Body of pancreas (tissue), 4 donors: ENCODE results near the gene TMPRSS5. TPM values are rescaled to one million over a fixed set of nuclear protein-coding genes. Genes with fewer than 3 reads are reported as not detected.

Source experiments
- ATAC-seq: fragments of 150-250 bp; one replicate; pipeline ENCODE4 v1.9.1; 2016
- DNase-seq, 4 donors: peaks; one replicate each; pipeline ENCODE4 v3.0.0-alpha.2; 2019
- H3K27ac ChIP-seq, 4 donors: fragments of 200-600 bp; sonication (generic); 1 replicate in 3 of 4; 2 replicates in 1 of 4; pipeline versions ENCODE4 v1.5.1 to v1.6.1; 2016 to 2019; ENCODE audit warnings: mild to moderate bottlenecking in 1 of 4, mixed read lengths in 1 of 4, moderate library complexity in 1 of 4
- H3K27me3 ChIP-seq, 2 donors: fragments of 200-600 bp; sonication (generic); one replicate each; pipeline ENCODE4 v1.6.0; 2016; ENCODE audit warnings: mild to moderate bottlenecking in 1 of 2
- H3K36me3 ChIP-seq, 2 donors: fragments of 200-600 bp; sonication (generic); replicated peaks in 1 of 2; 2 replicates each; pipeline ENCODE4 v1.5.1; 2016; ENCODE audit warnings: low read depth in 2 of 2; ENCODE audit not compliant: insufficient read depth in 1 of 2
- H3K4me1 ChIP-seq: fragments of 200-600 bp; sonication (generic); one replicate; pipeline ENCODE4 v1.6.0; 2016
- H3K4me3 ChIP-seq, 2 donors: fragments of 200-600 bp; sonication (generic); 1 replicate in 1 of 2; 2 replicates in 1 of 2; pipeline ENCODE4 v1.5.1; 2016 to 2019
- H3K9me3 ChIP-seq, 3 donors: fragments of 200-600 bp; sonication (generic); 1 replicate in 2 of 3; 2 replicates in 1 of 3; pipeline ENCODE4 v1.5.1; 2016
- POLR2A ChIP-seq, 3 donors: fragments of 450-650 bp; IDR thresholded peaks; one replicate each; pipeline ENCODE4 v1.6.1; 2016; ENCODE audit warnings: antibody characterized with exemption in 3 of 3, mild to moderate bottlenecking in 2 of 3
- WGBS, 2 donors: methylation state at CpG; one replicate each; pipeline ENCODE4 v1.1.5; 2017; 5-methylcytosine and 5-hydroxymethylcytosine counted together
- intact Hi-C: fragments of 100-400 bp; cut with DNase I; formaldehyde crosslinking; loops from one replicate; pipeline ENCODE4 v1.15.1; 2023
- total RNA-seq, 2 donors: library from RNA; depleted of rRNA; stranded (reverse); fragments of >200 nt; gene quantifications; one replicate each; pipeline ENCODE4 v1.1.0, GENCODE V29; 2016
- TF ChIP-seq, protein P1 (sequence below), 7 experiments: fragments of 450-650 bp in 4 of 7; fragments of 200-600 bp in 3 of 7; sonication (generic) in 3 of 7; IDR thresholded peaks; one replicate each; pipeline ENCODE4 v1.5.1; 2016 to 2019; ENCODE audit warnings: antibody characterized with exemption in 7 of 7

TMPRSS5 gene
- total RNA-seq, 2 donors from 2014 or later: 0.33 TPM; not detected in 1

- WGBS, 2 donors: 44 to 64% methylated on average over 1 to 2 of the region's 2 CpGs
- no peak for DNase-seq
- no peaks in the 10 kb centered on the region for H3K9me3 ChIP-seq
- H3K27ac ChIP-seq: no peak overlapping the region
- ATAC-seq: no peak
- no peaks in the 10 kb centered on the region for H3K36me3 ChIP-seq
- intact Hi-C loops: no loop called here
- H3K4me3 ChIP-seq: no peak overlapping the region
- H3K4me1 ChIP-seq: no peaks in the 10 kb centered on the region
- TF ChIP-seq POLR2A (IDR thresholded peaks at IDR 0.05): no peak
- TF ChIP-seq, protein P1, sequence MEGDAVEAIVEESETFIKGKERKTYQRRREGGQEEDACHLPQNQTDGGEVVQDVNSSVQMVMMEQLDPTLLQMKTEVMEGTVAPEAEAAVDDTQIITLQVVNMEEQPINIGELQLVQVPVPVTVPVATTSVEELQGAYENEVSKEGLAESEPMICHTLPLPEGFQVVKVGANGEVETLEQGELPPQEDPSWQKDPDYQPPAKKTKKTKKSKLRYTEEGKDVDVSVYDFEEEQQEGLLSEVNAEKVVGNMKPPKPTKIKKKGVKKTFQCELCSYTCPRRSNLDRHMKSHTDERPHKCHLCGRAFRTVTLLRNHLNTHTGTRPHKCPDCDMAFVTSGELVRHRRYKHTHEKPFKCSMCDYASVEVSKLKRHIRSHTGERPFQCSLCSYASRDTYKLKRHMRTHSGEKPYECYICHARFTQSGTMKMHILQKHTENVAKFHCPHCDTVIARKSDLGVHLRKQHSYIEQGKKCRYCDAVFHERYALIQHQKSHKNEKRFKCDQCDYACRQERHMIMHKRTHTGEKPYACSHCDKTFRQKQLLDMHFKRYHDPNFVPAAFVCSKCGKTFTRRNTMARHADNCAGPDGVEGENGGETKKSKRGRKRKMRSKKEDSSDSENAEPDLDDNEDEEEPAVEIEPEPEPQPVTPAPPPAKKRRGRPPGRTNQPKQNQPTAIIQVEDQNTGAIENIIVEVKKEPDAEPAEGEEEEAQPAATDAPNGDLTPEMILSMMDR (IDR thresholded peaks at IDR 0.05): no peak
- H3K27me3 ChIP-seq: no peaks in the 10 kb centered on the region
These were observed 20.3 kb downstream of the TMPRSS5 start for GRCh38 chr11:113685654-113686359.

GRCh38 chr11:113684496-113684895 lies 21.6 kb downstream of the TMPRSS5 start:
- ATAC-seq (no peak), DNase-seq (no peak)
- WGBS, 2 donors: 45 to 57% methylated on average over 5 of the region's 5 CpGs
- intact Hi-C loops: no loop called here
- H3K27me3 ChIP-seq: no peaks in the 10 kb centered on the region
- H3K9me3 ChIP-seq: no peaks in the 10 kb centered on the region
- TF ChIP-seq, protein P1 (IDR thresholded peaks at IDR 0.05): no peak
- no peak for TF ChIP-seq POLR2A (IDR thresholded peaks at IDR 0.05)
- H3K4me3 ChIP-seq: no peak overlapping the region
- H3K27ac ChIP-seq: no peak overlapping the region
- no peaks in the 10 kb centered on the region for H3K4me1 ChIP-seq
- no peaks in the 10 kb centered on the region for H3K36me3 ChIP-seq

DNA sequence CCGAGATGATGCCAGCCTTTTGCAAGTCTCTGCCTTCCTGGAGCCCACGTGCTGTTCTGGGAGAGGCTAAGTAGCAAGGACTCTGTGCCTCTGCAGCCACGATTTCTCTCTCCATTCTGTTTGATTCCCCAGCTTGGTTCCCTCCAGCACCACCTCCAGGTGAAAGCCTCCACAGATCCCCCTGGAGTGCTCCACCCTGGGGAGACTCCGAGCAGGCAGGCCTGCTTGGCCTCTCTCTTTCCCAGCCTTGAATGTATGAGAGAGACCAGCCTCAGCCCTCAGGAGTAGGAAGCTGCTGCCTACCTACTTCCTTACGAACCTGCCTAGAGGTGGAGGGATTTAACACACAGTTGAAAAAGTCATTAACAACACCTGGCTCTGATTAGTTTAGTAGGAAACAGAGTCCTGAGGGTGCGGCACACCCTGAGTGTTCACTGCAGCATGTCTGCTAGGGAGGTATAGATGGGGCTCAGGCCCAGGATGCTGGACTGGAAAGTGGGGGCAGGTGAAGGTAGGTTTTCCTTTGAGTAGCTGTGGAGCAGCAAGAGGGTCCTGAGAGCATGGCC lies 22.5 kb downstream of the TMPRSS5 start:
- 67 to 76% methylated on average over 6 of the region's 6 CpGs for WGBS, 2 donors
- no peaks in the 10 kb centered on the region for H3K27me3 ChIP-seq
- H3K4me3 ChIP-seq: no peak overlapping the region
- no peaks in the 10 kb centered on the region for H3K9me3 ChIP-seq
- H3K4me1 ChIP-seq: no peaks in the 10 kb centered on the region
- intact Hi-C loops: no loop called here
- H3K36me3 ChIP-seq: no peaks in the 10 kb centered on the region
- DNase-seq (no peak), ATAC-seq (no peak)
- no peak overlapping the region for H3K27ac ChIP-seq
- TF ChIP-seq, protein P1 (IDR thresholded peaks at IDR 0.05): no peak
- TF ChIP-seq POLR2A (IDR thresholded peaks at IDR 0.05): no peak

DNA sequence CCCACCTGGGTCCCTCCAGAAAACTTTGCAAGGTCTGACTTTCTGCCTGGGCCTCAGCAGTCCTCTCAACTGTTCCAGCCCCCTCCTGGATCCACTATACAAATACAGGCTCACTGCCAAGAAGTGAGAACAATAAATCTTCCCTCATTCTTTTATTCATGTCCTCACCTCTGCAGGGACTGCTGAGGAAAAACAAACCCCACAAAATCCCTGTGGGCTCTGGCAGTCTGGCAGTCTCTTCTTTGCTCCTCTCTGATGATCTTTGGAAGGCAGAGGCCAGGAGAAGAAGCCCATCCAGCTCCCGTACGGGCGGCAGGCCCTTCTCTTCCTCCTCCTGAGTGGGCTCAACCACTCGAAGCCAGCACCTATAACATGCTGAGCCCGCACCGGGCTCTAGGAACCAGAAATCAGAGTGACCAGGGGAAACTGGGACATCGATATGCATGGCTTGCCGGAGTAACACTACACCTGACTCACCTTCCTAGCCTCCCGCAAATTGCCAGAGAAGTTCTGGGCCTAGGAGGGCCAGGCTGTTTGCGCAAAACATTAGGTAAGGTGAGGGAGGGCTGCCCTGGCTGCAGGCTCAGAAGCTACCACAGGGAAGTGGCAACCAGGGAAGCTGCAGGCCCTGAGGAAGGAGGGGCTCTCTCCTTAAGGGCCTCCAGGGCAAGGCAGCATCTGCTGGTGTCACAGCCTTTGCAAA lies 24.2 kb downstream of the TMPRSS5 start:
- H3K27ac ChIP-seq: no peak overlapping the region
- ATAC-seq (peak; percentile 27), DNase-seq (no peak)
- H3K9me3 ChIP-seq: no peaks in the 10 kb centered on the region
- no peaks in the 10 kb centered on the region for H3K36me3 ChIP-seq
- intact Hi-C loops: no loop called here
- WGBS, 2 donors: 77 to 84% methylated on average over 10 of the region's 10 CpGs
- no peaks in the 10 kb centered on the region for H3K4me1 ChIP-seq
- TF ChIP-seq, protein P1 (IDR thresholded peaks at IDR 0.05): no peak
- TF ChIP-seq POLR2A (IDR thresholded peaks at IDR 0.05): no peak
- H3K4me3 ChIP-seq: no peak overlapping the region
- H3K27me3 ChIP-seq: no peaks in the 10 kb centered on the region
